GM10847 (cell line): Measurements from ENCODE around the gene USP24.

Source experiments
- POLR2A ChIP-seq: IDR thresholded peaks from 2 replicates; pipeline ENCODE4 v1.6.1; 2011; ENCODE audit not compliant: insufficient read length; ENCODE audit errors: extremely low read depth

USP24 gene

DNA sequence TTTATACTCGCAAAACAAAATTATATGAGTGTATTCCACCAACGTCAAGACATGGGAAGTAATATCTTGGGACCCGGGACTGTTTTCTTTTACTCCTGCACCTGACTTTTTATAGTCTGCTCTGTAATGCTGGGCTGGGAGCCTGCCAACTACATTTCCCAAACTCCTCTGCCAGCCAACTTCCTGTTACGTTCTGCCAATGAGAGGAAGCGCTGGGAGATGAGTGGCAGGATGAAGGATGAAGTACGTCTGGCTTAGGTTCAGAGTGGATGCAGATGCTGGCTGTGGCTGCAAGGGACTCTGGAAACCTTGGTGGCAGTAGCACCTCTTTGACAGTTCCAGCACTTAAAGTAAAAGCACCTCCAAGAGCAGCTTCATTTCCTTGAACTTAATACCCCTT lies 59.6 kb downstream of the USP24 start:
- no peak for TF ChIP-seq POLR2A

DNA sequence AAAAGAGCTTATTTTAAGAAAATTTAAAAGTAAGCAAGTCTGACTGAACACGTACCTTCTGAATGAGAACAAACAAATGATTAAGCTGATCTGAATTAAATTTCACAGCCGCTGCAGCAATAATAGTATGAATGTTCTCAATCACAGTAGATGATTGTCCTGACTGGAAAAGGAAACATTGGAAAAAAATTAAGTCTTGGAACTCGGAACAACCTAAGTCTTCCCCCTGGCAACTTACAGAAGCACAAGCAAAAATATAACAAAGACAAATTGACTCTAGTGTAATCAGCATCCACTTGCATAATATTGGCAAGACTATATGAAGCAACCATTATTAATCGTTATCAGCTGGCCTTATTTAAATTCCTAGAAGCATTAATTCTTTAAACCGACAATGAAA lies 60.5 kb downstream of the USP24 start:
- TF ChIP-seq POLR2A: no peak

DNA sequence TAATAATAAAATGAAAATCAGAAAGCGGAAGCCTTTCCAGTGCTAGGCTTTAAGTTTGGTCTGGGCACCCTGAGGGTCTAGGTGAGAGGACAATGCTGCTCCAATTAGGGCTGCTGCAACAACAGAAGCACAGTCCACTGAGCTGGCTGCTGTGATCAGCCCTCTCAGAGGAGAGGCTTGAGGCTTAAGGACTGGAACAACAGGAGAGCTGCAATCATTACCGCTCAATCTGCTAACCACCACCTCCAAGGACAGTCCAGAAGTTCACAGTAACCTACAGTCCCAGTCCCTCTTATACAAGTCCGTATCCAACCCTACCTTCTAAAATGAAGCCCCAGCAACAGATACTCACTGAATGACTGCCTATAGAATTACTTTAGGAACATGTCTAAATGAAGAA lies 62.1 kb downstream of the USP24 start:
- no peak for TF ChIP-seq POLR2A

DNA sequence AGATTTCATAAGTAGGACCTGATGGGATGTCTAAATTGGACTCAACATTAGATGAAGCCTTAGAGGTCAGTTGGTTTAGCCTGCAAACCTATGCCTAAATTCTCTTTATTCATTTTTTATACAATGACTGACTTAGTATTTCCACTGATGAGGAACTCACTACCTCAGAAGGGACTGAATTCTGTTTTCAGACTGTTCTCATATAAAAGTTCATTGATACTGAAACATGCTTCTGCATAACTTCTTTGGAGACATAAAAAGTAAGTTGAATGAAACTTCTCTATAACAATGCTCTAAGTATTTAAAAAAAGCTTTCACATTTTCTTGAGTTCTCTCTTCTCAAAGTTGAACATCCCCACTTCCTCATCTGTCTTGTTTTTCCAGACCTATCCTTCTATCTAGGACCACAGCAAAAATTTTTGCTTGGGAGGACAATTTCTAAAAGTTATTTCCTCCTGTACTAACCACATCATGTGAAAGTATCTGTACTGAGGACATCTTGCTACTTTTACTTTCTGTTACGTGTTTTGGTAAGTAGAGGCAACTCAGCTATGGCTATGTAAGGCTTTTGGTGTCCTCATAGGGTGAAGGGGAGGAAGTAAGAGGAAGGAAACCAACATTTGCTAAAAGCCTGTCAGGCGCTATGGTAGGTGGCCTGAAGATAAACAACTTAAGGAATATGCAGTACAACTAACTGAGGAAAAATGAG lies 64.1 kb downstream of the USP24 start:
- TF ChIP-seq POLR2A: no peak

DNA sequence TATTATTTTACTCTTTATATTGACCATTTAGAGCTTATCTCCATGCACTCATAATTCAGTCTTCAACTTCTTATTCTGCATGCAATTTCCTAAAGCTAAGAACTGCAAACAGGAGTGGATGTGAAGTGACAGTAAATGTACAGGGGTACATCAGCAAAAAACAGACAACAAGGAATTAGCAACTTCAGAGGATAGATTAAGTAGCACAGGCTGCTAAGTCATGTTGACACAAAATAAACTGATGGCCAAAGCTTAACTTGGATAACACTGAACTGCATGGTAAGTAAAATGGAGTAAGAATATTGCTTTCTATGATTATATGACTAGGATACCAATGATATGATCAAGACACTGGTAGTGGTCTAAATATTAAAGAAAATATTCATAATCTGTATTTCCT lies 66.5 kb downstream of the USP24 start:
- TF ChIP-seq POLR2A: no peak

DNA sequence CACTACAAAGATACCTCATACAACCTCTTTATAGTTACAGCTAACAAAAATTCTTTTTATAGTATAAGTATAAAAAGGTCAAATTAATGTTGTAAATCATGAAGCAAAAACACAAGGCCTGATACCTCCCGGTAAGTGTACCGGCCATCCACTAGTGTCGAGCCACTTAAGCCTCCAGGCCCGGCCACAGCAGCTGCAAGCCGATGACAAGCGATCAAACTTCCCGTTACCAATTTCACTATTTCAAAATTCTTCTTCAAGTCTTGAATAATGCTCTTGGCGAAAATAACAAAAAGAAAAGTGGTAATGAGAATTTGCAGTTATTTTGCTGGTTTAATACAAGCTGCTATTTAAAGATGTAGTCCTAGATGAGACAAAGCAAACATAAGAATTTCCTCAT lies 67.6 kb downstream of the USP24 start:
- TF ChIP-seq POLR2A: no peak

DNA sequence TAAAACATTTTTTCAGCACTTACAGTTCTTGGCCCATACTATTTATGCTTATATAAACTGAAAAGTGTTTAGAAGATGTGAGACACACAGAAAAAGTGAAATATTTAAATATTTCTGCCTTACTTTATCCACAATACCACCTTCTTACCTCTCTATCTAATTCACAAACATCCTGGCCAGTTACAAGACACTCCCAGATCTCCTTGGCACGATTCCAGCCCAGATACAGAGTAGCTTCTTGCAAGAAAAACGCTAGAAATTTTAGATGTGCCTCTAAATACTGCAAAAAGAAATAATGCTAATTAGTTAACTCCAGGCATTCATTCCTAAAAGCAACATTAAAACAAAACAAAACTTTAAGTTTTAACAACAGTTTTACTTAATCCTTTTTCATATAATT lies 68.4 kb downstream of the USP24 start:
- no peak for TF ChIP-seq POLR2A

DNA sequence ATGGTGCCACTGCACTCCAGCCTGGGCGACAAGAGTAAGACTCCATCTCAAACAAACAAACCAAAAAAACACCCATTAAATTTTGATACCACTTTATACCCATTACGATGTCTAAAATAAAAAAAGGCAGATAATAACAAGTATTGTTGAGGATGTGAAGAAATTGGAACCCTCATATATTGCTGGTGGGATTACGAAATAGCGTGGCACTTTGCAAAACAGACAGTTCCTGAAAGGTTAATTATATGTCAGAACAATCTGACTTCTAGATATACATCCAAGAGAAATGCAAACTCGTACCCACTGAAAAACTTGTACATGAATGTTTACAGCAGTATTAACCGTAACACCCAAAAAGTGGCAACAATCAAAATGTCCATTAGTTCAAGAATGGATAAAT lies 70.3 kb downstream of the USP24 start:
- TF ChIP-seq POLR2A: no peak

DNA sequence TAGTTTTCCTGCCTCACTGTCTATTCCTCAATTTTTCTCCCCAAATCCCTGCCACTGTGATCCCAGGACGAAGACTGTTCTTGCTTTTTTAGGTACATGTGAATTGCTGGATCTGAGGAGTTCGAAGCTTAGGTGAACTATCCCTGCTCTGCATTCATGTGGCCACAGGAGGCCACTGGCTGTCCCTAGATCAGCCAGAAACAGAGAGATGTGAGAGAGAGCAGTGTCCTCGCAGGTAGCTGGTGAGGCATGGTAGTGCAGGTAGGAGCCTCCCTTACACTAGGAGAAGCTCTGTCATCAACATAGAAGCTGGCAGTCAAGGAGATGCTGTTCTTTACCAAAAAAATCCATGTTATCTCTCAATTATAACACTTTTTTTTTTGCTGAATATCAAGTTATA lies 71.5 kb downstream of the USP24 start:
- no peak for TF ChIP-seq POLR2A

DNA sequence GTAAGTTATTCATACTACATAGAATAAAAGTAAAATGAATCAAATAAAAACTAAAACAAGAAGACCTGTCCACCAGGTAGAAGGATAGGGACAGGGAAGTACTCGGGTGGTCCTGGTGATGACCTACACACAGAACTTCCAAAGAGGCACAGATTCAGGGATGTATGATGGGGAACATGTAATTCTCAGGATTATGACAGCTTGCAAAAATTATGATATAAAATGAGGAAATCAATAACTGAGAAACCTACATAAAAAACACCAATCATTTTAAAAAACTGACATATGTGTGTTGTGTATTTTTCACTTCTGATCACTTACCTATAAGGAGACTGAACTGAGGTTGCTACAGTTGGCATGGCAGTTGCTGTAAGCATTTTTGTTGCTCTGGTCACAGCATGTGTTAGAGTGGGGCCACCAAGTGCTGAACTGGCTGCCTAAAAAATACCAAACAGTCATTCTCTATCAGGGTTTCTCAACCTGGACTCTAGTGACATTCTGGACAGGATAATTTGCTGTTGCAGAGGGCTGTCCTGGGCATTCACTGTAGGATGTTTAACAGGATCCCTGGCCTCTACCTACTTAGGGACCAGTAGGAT lies 73.8 kb downstream of the USP24 start:
- no peak for TF ChIP-seq POLR2A

DNA sequence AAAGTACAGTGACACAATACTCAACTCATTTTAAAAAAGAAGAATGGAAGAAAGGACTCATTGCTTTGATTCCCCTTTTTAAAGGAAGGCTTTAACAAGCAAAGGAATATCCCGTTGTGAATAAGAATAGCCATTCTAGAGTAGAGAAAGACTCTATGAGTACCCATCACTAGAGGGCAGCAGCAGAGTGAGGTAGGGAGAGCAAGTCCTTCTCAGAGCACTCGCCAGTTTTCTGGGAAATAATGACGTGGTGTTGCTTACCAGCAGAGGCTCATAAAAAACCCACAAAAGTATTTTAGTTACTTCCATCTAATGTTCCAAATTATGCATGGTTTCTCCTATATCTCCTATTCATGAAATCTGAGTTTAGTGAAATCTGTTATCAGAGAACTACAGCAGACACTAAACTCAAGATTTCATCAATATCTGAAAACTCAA lies 74.6 kb downstream of the USP24 start:
- TF ChIP-seq POLR2A: no peak

DNA sequence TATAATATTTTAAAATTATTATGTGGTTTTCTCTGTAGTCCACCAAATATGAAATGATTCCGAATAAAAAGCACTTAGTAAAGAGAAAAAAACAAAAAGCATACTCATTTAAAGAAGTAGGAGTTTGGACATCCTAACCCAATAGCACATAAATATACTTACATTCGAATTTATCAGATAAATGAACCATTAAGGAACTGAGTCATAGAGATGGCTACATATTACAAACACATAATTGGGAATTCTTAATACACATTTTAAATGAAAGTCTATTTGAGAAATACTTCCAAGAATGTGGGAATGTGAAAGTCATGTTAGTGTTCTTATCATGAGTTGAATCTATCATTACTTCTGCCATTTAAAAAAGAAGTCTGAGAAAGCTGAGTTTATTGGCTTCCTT lies 75.0 kb downstream of the USP24 start:
- TF ChIP-seq POLR2A: no peak

DNA sequence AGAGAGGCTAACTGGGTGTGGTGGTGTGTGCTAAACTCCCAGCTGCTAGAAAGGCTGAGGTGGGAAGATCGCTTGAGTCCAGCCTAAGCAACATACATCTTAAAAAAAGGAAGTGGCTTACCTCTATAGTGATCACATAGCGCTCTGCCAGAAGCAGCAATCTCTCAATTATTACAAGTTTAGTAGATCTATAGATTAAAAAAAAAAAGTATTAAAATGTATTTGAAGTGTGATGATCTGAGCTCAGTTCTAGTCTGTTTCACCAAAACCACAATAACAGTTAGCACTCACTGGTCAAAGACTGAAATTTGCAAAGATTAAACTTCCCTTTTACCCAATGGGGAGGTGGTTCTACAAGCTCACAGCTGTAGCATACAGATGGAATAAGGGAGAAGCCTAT lies 76.3 kb downstream of the USP24 start:
- no peak for TF ChIP-seq POLR2A

DNA sequence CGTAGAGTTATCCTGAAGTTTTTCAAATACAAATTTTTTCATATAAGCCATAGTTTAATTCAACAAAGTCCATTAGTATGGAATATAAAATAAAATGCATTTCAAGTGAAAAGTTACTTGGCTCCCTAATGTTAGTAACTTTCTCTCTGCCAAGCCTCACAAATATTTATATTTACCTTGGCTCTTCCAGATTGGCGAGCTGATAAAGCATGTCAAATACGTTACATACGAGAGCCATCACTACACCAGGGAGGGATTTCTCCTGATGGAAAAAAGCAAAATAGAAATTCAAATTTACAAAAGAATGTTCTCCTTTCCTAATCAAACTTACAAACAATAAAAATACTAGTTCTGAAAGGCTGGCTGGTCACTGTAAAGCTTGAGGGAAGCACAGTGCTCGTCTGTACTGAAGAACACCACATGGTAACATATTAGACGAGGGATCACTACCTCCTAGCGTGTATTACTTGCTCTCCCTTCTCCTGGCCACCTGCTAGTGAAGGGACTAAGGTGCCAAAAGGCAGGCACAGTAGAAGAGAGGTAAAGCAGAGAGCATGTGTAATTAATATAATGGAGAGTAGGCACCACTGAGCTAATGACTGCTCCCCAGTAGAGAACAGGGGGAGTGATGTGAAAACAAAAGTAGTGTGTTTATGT lies 80.9 kb downstream of the USP24 start:
- TF ChIP-seq POLR2A: no peak

DNA sequence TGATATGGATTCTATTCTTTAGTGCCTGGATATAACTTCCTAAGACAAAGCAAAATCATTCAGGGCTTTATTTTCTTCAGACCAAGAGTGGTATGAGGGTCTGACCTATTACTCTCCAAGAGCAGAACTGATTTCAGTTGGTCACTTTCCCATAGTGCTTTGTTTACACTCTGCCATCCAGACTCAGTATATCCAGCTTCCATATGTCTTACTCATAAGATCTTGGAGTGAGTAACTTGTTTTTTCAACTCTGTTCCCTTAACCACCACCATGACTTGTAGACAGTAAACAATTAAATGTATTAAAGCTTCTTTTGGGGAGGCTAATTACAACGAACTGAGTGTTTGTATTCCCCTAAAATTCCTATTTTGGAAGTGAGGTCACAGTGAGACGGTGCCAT lies 83.4 kb downstream of the USP24 start:
- no peak for TF ChIP-seq POLR2A

DNA sequence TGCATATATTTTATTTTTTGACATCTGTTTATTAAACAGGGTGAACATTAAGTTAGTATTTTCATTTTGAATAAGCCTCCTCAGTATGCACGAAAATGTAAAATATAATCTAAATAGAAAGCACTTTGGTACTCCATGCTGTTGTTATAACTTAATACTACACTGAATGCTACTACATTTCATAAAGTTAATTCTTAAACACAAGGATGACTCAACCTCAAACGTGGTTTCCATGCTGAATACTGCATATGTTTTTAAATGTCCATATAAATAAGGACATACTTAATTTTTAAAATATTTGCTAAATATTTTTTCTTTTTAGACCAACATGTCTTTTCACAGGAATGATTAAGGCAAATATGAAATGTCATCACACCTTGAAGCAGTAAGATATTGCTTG lies 83.9 kb downstream of the USP24 start:
- TF ChIP-seq POLR2A: no peak
